Measurements from ENCODE around the gene RAB5B. TPM values are rescaled to one million over a fixed set of nuclear protein-coding genes. Genes with fewer than 3 reads are reported as not detected.

The RAB5B gene
- total RNA-seq, 1 experiment from 2014 or later, result 55.0 TPM

- no peak for TF ChIP-seq ZSCAN18 (CRISPR knock-in tag; IDR thresholded peaks at IDR 0.05)
- TF ChIP-seq ATF6 (CRISPR knock-in tag; IDR thresholded peaks at IDR 0.05), result no peak
- TF ChIP-seq TEAD1 (CRISPR knock-in tag; IDR thresholded peaks at IDR 0.05), result no peak
- TF ChIP-seq KAT7 (CRISPR knock-in tag; IDR thresholded peaks at IDR 0.05; ENCODE audit: borderline replicate concordance), result no peak
- no peak for TF ChIP-seq MYBL2 (CRISPR knock-in tag; IDR thresholded peaks at IDR 0.05)
Observed at GRCh38 chr12:56021889-56022497, 48.1 kb downstream of the RAB5B start (continued).

GRCh38 chr12:56028511-56029165 is 54.8 kb downstream of the RAB5B start:
- POLR2A ChIA-PET, result interaction anchor here (0.7 kb wide), 1 partner anchor 1094 kb away, joined by 5 read pairs; no protein-coding TSS in a partner anchor
- DNase-seq (ENCODE audit: low spot score), result no peak
- ATAC-seq, result no peak
- Mint-ChIP-seq H3K36me3 (peaks cover 46% of the 10 kb centered on the region), H3K9me3 (no peaks in the 10 kb centered on the region), H3K27me3 (ENCODE audit: low read depth) (no peaks in the 10 kb centered on the region), H3K4me3 (no peak overlapping the region), H3K27ac (no peak overlapping the region), H3K4me1 (no peaks in the 10 kb centered on the region)
- no peak for TF ChIP-seq PRDM15 (CRISPR knock-in tag; IDR thresholded peaks at IDR 0.05)
- no peak for TF ChIP-seq ATF6 (CRISPR knock-in tag; IDR thresholded peaks at IDR 0.05)
- no peak for TF ChIP-seq ZNF671 (CRISPR knock-in tag; IDR thresholded peaks at IDR 0.05)
- no peak for TF ChIP-seq ATF3 (CRISPR knock-in tag; conservative IDR thresholded peaks at IDR 0.05)
- TF ChIP-seq STAT6 (CRISPR knock-in tag; conservative IDR thresholded peaks at IDR 0.05; ENCODE audit: low read depth), result no peak
- no peak for TF ChIP-seq KAT7 (CRISPR knock-in tag; IDR thresholded peaks at IDR 0.05; ENCODE audit: borderline replicate concordance)
- TF ChIP-seq CBFB (CRISPR knock-in tag; IDR thresholded peaks at IDR 0.05; ENCODE audit: low read depth), result no peak
- no peak for TF ChIP-seq TCF7 (CRISPR knock-in tag; IDR thresholded peaks at IDR 0.05; ENCODE audit: low read depth)
- no peak for TF ChIP-seq FOXJ3 (CRISPR knock-in tag; IDR thresholded peaks at IDR 0.05; ENCODE audit: borderline replicate concordance)
- TF ChIP-seq RELA (CRISPR knock-in tag; IDR thresholded peaks at IDR 0.05; ENCODE audit: borderline replicate concordance), result no peak
- no peak for TF ChIP-seq RORB (CRISPR knock-in tag; IDR thresholded peaks at IDR 0.05)
- CTCF ChIA-PET, result interaction anchor here (0.6 to 3.4 kb wide), 16 partner anchors 8 to 304 kb away, joined by 3 to 68 read pairs (median 4); partner anchors contain the start of genes IKZF4, ORMDL2, RAB5B and SARNP

Data from WTC11 (cell line).